VCaP (cell line): Measurements from ENCODE around the gene TP63.
"Not testable (repeated sequence)": the region's sequence is repeated elsewhere in the genome, so short reads cannot be mapped to it uniquely, and the experiment has no call there.

Experiments
- H3K27ac ChIP-seq: fragments of 450-650 bp; 2 replicates; pipeline ENCODE4 v1.5.1; 2017
- TF ChIP-seq, protein P1 (sequence below): fragments of 450-650 bp; conservative IDR thresholded peaks from 2 replicates; pipeline ENCODE4 v1.5.1; 2017; ENCODE audit warnings: mild to moderate bottlenecking, moderate library complexity

TP63 gene

GRCh38 chr3:189664311-189664710 lies 33.1 kb downstream of the TP63 start:
- TF ChIP-seq, protein P1, sequence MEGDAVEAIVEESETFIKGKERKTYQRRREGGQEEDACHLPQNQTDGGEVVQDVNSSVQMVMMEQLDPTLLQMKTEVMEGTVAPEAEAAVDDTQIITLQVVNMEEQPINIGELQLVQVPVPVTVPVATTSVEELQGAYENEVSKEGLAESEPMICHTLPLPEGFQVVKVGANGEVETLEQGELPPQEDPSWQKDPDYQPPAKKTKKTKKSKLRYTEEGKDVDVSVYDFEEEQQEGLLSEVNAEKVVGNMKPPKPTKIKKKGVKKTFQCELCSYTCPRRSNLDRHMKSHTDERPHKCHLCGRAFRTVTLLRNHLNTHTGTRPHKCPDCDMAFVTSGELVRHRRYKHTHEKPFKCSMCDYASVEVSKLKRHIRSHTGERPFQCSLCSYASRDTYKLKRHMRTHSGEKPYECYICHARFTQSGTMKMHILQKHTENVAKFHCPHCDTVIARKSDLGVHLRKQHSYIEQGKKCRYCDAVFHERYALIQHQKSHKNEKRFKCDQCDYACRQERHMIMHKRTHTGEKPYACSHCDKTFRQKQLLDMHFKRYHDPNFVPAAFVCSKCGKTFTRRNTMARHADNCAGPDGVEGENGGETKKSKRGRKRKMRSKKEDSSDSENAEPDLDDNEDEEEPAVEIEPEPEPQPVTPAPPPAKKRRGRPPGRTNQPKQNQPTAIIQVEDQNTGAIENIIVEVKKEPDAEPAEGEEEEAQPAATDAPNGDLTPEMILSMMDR, result no peak
- no peak overlapping the region for H3K27ac ChIP-seq

DNA sequence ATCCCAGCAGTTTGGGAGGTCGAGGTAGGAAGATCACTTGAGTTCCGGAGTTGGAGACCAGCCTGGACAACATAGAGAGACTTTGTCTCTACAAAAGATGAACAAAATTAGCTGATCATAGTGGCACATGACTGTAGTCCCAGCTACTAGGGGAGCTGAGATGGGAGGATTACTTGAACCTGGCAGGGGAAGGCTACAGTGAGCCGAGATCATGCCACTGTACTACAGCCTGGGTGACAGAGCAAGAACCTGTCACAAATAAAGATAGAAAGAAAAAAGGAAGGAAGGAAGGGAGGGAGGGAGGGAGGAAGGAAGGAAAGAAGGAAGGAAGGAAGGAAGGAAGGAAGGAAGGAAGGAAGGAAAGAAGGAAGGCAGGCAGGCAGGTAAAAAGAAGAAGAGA lies 41.2 kb downstream of the TP63 start:
- not testable (repeated sequence) for H3K27ac ChIP-seq

DNA sequence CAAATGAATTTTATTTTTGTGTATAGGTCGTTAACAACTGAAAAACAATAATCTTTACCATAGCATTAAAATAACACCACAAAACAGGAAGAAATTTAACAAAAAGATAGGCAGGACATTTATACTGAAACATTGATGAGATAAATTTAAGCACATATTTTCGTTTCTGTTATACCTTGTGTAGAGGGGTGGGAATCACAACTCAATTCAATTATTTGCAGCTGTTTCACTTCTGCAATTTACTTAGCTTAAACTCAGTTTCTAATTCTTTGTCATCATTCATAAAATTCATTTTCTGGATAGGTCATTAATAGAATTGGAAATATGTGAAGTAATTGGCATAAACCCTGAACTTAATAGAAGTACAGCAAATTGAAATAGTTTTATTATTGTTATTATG lies 42.3 kb downstream of the TP63 start:
- TF ChIP-seq, protein P1, result no peak
- no peak overlapping the region for H3K27ac ChIP-seq

DNA sequence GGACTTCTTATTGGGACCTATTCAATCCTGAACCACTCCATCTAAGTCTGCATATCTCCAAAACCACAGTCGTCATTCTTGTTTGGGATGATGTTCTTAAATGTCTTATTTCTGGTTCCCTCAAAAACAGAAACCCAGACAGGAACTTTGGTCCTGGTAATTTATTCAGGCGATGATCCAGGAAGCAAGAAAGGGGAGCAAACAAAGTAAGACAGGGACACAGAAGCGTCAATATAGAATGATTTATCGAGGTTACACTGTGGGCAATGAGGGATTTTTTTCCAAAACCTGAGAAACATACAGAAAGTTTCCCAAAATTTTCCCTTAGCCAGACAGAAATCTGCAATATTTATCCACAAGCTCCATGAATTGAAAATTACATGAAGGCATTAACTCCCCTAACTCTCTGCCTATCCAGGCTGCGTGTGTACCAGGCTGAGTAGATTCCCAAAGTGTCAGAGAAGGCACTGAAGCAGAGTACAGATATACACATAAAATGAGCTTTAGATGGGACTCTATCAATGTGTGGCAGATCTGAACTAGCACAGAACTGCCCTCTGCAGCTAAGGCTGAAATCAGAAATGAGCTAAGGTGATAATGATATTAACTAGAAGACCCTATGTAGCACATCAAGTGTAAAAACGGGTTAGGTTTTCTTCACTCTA lies 43.2 kb downstream of the TP63 start:
- TF ChIP-seq, protein P1, result no peak
- no peak overlapping the region for H3K27ac ChIP-seq

- no peak overlapping the region for H3K27ac ChIP-seq
- TF ChIP-seq, protein P1, result no peak
Observed at GRCh38 chr3:189677667-189678066, 46.5 kb downstream of the TP63 start.

GRCh38 chr3:189680723-189681122 lies 49.5 kb downstream of the TP63 start:
- TF ChIP-seq, protein P1, result no peak

GRCh38 chr3:189683546-189684255 lies 52.5 kb downstream of the TP63 start:
- TF ChIP-seq, protein P1, result no peak
- H3K27ac ChIP-seq, result no peak overlapping the region

More at GRCh38 chr3:189680723-189681122, 49.5 kb downstream of the TP63 start:
- no peak overlapping the region for H3K27ac ChIP-seq

- no peak overlapping the region for H3K27ac ChIP-seq
- TF ChIP-seq, protein P1, result no peak
Observed at GRCh38 chr3:189684317-189684716, 53.1 kb downstream of the TP63 start.
